Measurements from ENCODE around the gene CACNB2.

- TF ChIP-seq POU2F2 (IDR thresholded peaks at IDR 0.05; ENCODE audit: low read depth, low read length), result no peak
- TF ChIP-seq TAF1 (IDR thresholded peaks at IDR 0.05; ENCODE audit: low read depth, low read length), result no peak
- no peak for TF ChIP-seq POLR2A (IDR thresholded peaks at IDR 0.05; ENCODE audit: low read depth, low read length)
- TF ChIP-seq POLR2AphosphoS5 (IDR thresholded peaks at IDR 0.05; ENCODE audit: low read depth, low read length), result no peak
Measured at GRCh38 chr10:18144396-18144795, 4.2 kb downstream of the CACNB2 start.
